Bronchial epithelial cell (primary cell): ENCODE data around the gene MMP25. TPM values are rescaled to one million over a fixed set of nuclear protein-coding genes. Genes with fewer than 3 reads are reported as not detected.
"Not testable (repeated sequence)": the region's sequence is repeated elsewhere in the genome, so short reads cannot be mapped to it uniquely, and the experiment has no call there.

Source experiments
- DNase-seq: peaks from one replicate; pipeline ENCODE4 v3.0.0-alpha.2; 2010; ENCODE audit warnings: low read depth
- FAIRE-seq: peaks from 2 replicates; lab custom pipeline; 2011; peaks lifted over from hg19 to GRCh38; lab: Jason Lieb, UNC
- H3K27me3 ChIP-seq: 2 replicates; pipeline ENCODE4 v1.5.1; 2011; ENCODE audit warnings: low read length; ENCODE audit not compliant: control insufficient read depth, insufficient read depth
- H3K36me3 ChIP-seq: 2 replicates; pipeline ENCODE4 v1.5.1; 2011; ENCODE audit warnings: low read length; ENCODE audit not compliant: control insufficient read depth, insufficient read depth
- H3K4me3 ChIP-seq: 2 replicates; pipeline ENCODE4 v1.5.1; 2011; ENCODE audit warnings: mild to moderate bottlenecking, low read depth, low read length, control low read depth
- CTCF ChIP-seq: IDR thresholded peaks from 2 replicates; pipeline ENCODE4 v1.5.1; 2011; ENCODE audit warnings: mild to moderate bottlenecking, moderate library complexity, low read length, control low read depth, inconsistent platforms; ENCODE audit not compliant: insufficient read depth, severe bottlenecking
- total RNA-seq: library from RNA; depleted of rRNA; stranded (reverse); fragments of >200 nt; gene quantifications from 2 replicates; pipeline ENCODE4 v1.2.1, GENCODE V29; 2014

Gene MMP25
- total RNA-seq, 1 donor from 2014 or later = under 0.01 TPM

GRCh38 chr16:3076577-3076976 lies 30.2 kb downstream of the MMP25 start:
- Histone ChIP-seq H3K4me3 (no peak overlapping the region), H3K27me3 (peaks cover 4% of the 10 kb centered on the region), H3K36me3 (no peaks in the 10 kb centered on the region)
- FAIRE-seq = no peak
- no peak for TF ChIP-seq CTCF
- no peak for DNase-seq

DNA sequence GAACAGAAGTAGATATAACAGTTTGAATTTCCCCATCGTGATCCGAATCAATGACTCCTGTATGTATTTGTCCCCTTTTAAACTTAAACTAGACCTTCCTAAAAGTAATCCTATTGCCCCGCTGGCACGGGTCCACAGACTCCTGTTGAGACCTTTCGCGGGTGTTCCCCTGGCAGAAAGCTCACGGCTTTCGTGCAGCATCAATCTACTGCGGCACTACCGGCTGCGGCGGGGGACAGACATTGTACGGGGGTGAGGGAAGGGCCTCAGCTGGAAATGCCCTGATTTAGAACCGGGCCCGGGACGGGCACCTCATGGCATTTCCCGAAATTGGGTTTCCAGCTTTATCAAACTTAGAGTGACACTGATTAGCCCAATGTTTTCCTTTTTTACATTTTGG lies 33.7 kb downstream of the MMP25 start:
- H3K27me3 ChIP-seq = peaks cover 4% of the 10 kb centered on the region
- no peaks in the 10 kb centered on the region for H3K36me3 ChIP-seq
- DNase-seq = no peak
- TF ChIP-seq CTCF = no peak
- H3K4me3 ChIP-seq = no peak overlapping the region
- no peak for FAIRE-seq

- not testable (repeated sequence) for FAIRE-seq, H3K27me3 ChIP-seq, H3K4me3 ChIP-seq, DNase-seq, H3K36me3 ChIP-seq
These were observed 35.6 kb downstream of the MMP25 start for GRCh38 chr16:3081957-3082356.

- not testable (repeated sequence) for FAIRE-seq
These were observed 37.0 kb downstream of the MMP25 start for GRCh38 chr16:3083408-3083807.

GRCh38 chr16:3084491-3084890 lies 38.1 kb downstream of the MMP25 start:
- Histone ChIP-seq H3K27me3 (peaks cover 4% of the 10 kb centered on the region), H3K36me3 (no peaks in the 10 kb centered on the region), H3K4me3 (no peak overlapping the region)
- FAIRE-seq = no peak
- no peak for TF ChIP-seq CTCF
- DNase-seq = no peak

More at GRCh38 chr16:3083408-3083807, 37.0 kb downstream of the MMP25 start:
- H3K4me3 ChIP-seq, DNase-seq, H3K36me3 ChIP-seq, H3K27me3 ChIP-seq: not testable (repeated sequence)

DNA sequence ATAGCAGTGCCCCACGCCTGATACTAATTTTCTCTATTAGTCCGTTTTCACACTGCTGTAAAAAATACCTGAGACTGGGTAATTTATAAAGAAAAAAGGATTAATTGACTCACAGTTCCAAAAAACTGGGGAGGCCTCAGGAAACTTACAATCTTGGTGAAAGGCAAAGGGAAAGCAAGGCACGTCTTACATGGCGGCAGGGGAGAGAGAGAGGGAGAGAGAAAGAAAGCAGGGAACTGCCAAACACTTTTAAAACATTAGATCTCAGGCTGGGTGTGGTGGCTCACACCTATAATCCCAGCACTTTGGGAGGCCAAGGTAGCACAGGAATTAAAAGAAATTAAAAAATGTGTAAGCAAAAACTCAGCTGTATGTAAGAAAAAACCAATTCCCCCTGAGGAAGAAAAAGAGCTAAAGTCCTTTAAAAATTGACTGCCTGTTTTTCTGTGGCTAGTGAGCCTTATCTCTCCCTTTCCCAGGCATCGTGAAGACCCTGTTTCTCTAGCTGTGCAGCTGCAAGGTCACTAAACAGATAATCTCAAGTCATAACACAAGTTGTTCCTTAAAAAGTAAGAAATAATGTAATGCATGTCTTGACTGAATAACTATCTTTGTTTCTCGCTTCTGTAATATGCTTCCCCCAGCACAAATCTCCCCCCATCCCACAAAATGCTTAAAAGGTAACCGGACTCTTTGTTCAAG lies 38.8 kb downstream of the MMP25 start:
- FAIRE-seq = no peak

More for the DNA sequence above, 38.8 kb downstream of the MMP25 start:
- Histone ChIP-seq H3K36me3 (no peaks in the 10 kb centered on the region), H3K27me3 (peaks cover 4% of the 10 kb centered on the region), H3K4me3 (no peak overlapping the region)
- DNase-seq = no peak
- TF ChIP-seq CTCF = no peak
